Upper lobe of left lung (tissue), 6 donors: ENCODE data around the gene KCNF1. TPM values are rescaled to one million over a fixed set of nuclear protein-coding genes. Genes with fewer than 3 reads are reported as not detected.

Experiments
- ATAC-seq, 2 donors: fragments of 200-7000 bp; cut with Tn5 transposase; one replicate each; pipeline ENCODE4 v1.9.1; 2022; ENCODE audit warnings: mild to moderate bottlenecking in 2 of 2, moderate library complexity in 2 of 2; ENCODE audit not compliant: low FRiP score in 2 of 2
- DNase-seq, 2 donors: peaks; one replicate each; pipeline ENCODE4 v3.0.0-alpha.2; 2019 to 2020
- H3K27ac ChIP-seq, 4 donors: fragments of 200-600 bp; sonication (generic); one replicate each; pipeline ENCODE4 v1.5.1; 2016 to 2019
- H3K27me3 ChIP-seq, 4 donors: fragments of 200-600 bp; sonication (generic); one replicate each; pipeline ENCODE4 v1.5.1; 2017 to 2019
- H3K36me3 ChIP-seq, 4 donors: fragments of 200-600 bp; sonication (generic); one replicate each; pipeline ENCODE4 v1.5.1; 2016 to 2019
- H3K4me1 ChIP-seq, 4 donors: fragments of 200-600 bp; sonication (generic); one replicate each; pipeline ENCODE4 v1.5.1; 2018 to 2019
- H3K4me3 ChIP-seq, 4 donors: fragments of 200-600 bp; sonication (generic); one replicate each; pipeline ENCODE4 v1.5.1; 2017 to 2019; ENCODE audit warnings: mild to moderate bottlenecking in 2 of 4, moderate library complexity in 1 of 4
- H3K9me3 ChIP-seq, 4 donors: fragments of 200-600 bp; sonication (generic); one replicate each; pipeline ENCODE4 v1.5.1; 2018 to 2019
- CTCF ChIP-seq, 6 experiments: fragments of 450-650 bp in 4 of 6; fragments of 200-600 bp in 2 of 6; sonication (generic) in 2 of 6; IDR thresholded peaks; one replicate each; pipeline ENCODE4 v1.5.1; 2016 to 2019; ENCODE audit warnings: antibody characterized with exemption in 6 of 6
- EP300 ChIP-seq, 4 donors: sonication (generic); formaldehyde crosslinking; IDR thresholded peaks; one replicate each; pipeline ENCODE4 v1.5.1; 2017; ENCODE audit warnings: antibody characterized with exemption in 4 of 4, control low read depth in 2 of 4
- POLR2A ChIP-seq, 4 donors: fragments of 450-650 bp; IDR thresholded peaks; one replicate each; pipeline ENCODE4 v1.5.1; 2016 to 2017; ENCODE audit warnings: antibody characterized with exemption in 4 of 4, mild to moderate bottlenecking in 2 of 4
- POLR2AphosphoS5 ChIP-seq, 2 donors: sonication (generic); formaldehyde crosslinking; IDR thresholded peaks; one replicate each; pipeline ENCODE4 v1.5.1; 2017; ENCODE audit warnings: antibody characterized with exemption in 2 of 2
- WGBS, 2 donors: methylation state at CpG; one replicate each; pipeline ENCODE4 v1.1.5; 2017 to 2018; 5-methylcytosine and 5-hydroxymethylcytosine counted together
- total RNA-seq, 6 donors: library from RNA; depleted of rRNA in 4 of 6; stranded (reverse); fragments of >200 nt in 4 of 6; gene quantifications; one replicate each; pipeline versions ENCODE4 v1.1.0 to v1.2.1, GENCODE V29; 2016 to 2021
- donor health status: DM: no; HTN: no; CAD: no; lungs with moderate emphysema.
- donor health status: DM: no; HTN: yes; CAD: no; lungs with severe emphysema.

The KCNF1 gene
- total RNA-seq, 6 donors from 2014 or later, result 0.15 to 1.1 TPM; not detected in 4

GRCh38 chr2:10879624-10880585 lies 31.8 kb upstream of the KCNF1 start:
- H3K4me3 ChIP-seq, result no peak overlapping the region
- no peak overlapping the region for H3K27ac ChIP-seq
- H3K9me3 ChIP-seq, result no peaks in the 10 kb centered on the region
- no peaks in the 10 kb centered on the region for H3K27me3 ChIP-seq
- no peak for TF ChIP-seq CTCF (IDR thresholded peaks at IDR 0.05)
- no peak for TF ChIP-seq EP300 (IDR thresholded peaks at IDR 0.05)
- no peak for TF ChIP-seq POLR2AphosphoS5 (IDR thresholded peaks at IDR 0.05)
- TF ChIP-seq POLR2A (IDR thresholded peaks at IDR 0.05), result no peak
- no peak for ATAC-seq
- 79 to 85% methylated on average over 21 to 22 of the region's 22 CpGs for WGBS, 2 donors
- no peaks in the 10 kb centered on the region for H3K36me3 ChIP-seq
- DNase-seq, result no peak
- peaks cover 0 to 9% (median 0%) of the 10 kb centered on the region in 4 donors for H3K4me1 ChIP-seq

GRCh38 chr2:10880586-10881321 lies 31.0 kb upstream of the KCNF1 start:
- DNase-seq (no peak), ATAC-seq (peak in 1 of 2 donors; percentile 32)
- Histone ChIP-seq H3K27me3 (no peaks in the 10 kb centered on the region), H3K36me3 (no peaks in the 10 kb centered on the region), H3K9me3 (no peaks in the 10 kb centered on the region), H3K4me3 (no peak overlapping the region), H3K27ac (no peak overlapping the region), H3K4me1 (peaks cover 0 to 9% (median 0%) of the 10 kb centered on the region in 4 donors)
- WGBS, 2 donors, result 83 to 94% methylated on average over 18 to 20 of the region's 20 CpGs
- TF ChIP-seq EP300 (IDR thresholded peaks at IDR 0.05) (no peak), POLR2A (IDR thresholded peaks at IDR 0.05) (no peak), POLR2AphosphoS5 (IDR thresholded peaks at IDR 0.05) (no peak), CTCF (IDR thresholded peaks at IDR 0.05) (no peak)

- DNase-seq (no peak), ATAC-seq (no peak)
- Histone ChIP-seq H3K4me1 (peaks cover 0 to 4% (median 0%) of the 10 kb centered on the region in 4 donors), H3K9me3 (no peaks in the 10 kb centered on the region), H3K27ac (no peak overlapping the region), H3K4me3 (no peak overlapping the region), H3K27me3 (no peaks in the 10 kb centered on the region), H3K36me3 (no peaks in the 10 kb centered on the region)
- 88 to 96% methylated on average over 3 of the region's 3 CpGs for WGBS, 2 donors
- TF ChIP-seq CTCF (IDR thresholded peaks at IDR 0.05) (no peak), EP300 (IDR thresholded peaks at IDR 0.05) (no peak), POLR2AphosphoS5 (IDR thresholded peaks at IDR 0.05) (no peak), POLR2A (IDR thresholded peaks at IDR 0.05) (no peak)
Measured at GRCh38 chr2:10882568-10882967, 29.2 kb upstream of the KCNF1 start.

- no peak for TF ChIP-seq POLR2AphosphoS5 (IDR thresholded peaks at IDR 0.05)
- TF ChIP-seq CTCF (IDR thresholded peaks at IDR 0.05), result no peak
- 98% methylated on average over 5 to 6 of the region's 6 CpGs for WGBS, 2 donors
- no peak overlapping the region for H3K27ac ChIP-seq
Measured at GRCh38 chr2:10883066-10883465, 28.7 kb upstream of the KCNF1 start.

More at GRCh38 chr2:10883066-10883465, 28.7 kb upstream of the KCNF1 start:
- no peaks in the 10 kb centered on the region for H3K27me3 ChIP-seq
- no peaks in the 10 kb centered on the region for H3K4me1 ChIP-seq
- ATAC-seq (no peak), DNase-seq (peak in 1 of 2 donors; percentile 3)
- H3K4me3 ChIP-seq, result no peak overlapping the region
- H3K9me3 ChIP-seq, result no peaks in the 10 kb centered on the region
- no peaks in the 10 kb centered on the region for H3K36me3 ChIP-seq
